Measurements from ENCODE around the gene SPG21.

The SPG21 gene

DNA sequence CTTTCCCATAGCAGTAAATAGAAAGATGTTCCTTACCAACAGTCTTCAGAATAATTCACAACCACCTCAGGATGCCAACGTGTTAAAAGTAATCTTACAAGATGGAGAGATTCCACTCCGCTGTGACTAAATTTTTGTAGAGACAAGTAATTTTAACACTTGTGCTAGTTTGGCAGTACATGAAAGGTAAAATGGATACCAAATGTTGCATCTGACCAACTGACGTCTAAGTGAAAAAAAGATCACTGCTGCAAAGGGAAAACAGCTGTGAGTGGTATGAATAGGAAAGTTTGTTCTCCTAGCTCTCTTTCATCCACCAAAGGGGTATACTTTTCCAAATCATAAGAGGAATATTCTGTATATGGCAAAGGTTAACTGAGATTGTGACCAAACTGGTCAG is 2.6 kb downstream of the SPG21 start:
- no peak overlapping the region for H2AFZ ChIP-seq (ENCODE audit: low read depth, low read length)
- no peak overlapping the region for H3K27ac ChIP-seq (ENCODE audit: low read length)
- no peak overlapping the region for H3K9ac ChIP-seq (ENCODE audit: low read depth, low read length)
- H3K79me2 ChIP-seq (ENCODE audit: insufficient read depth, low read length): peaks cover 36% of the 10 kb centered on the region
- no peak overlapping the region for H3K4me3 ChIP-seq (ENCODE audit: low read depth in 1 of 2, low read length in 2 of 2)
- no peak for TF ChIP-seq EZH2 (IDR thresholded peaks at IDR 0.05; ENCODE audit: borderline replicate concordance, low read depth, low read length, severe bottlenecking)
- no peak for TF ChIP-seq CTCF (IDR thresholded peaks at IDR 0.05; ENCODE audit: borderline replicate concordance, extremely low read depth, low read length, poor library complexity, severe bottlenecking)
- peak overlapping the region; percentile 46; the same call in 1 of the 2 replicates for H3K4me2 ChIP-seq (ENCODE audit: insufficient read depth, low read length)
- DNase-seq (no peak), ATAC-seq (ENCODE audit: insufficient read depth, low read depth) (no peak)
- peaks cover 33% of the 10 kb centered on the region for H3K4me1 ChIP-seq (ENCODE audit: insufficient read depth, low read length)
- no peaks in the 10 kb centered on the region for H3K27me3 ChIP-seq (ENCODE audit: insufficient read depth, low read length, poor library complexity)
- H3K9me3 ChIP-seq (ENCODE audit: insufficient read depth, low read length, severe bottlenecking): no peaks in the 10 kb centered on the region
- peaks cover 3% of the 10 kb centered on the region; the same call in 1 of the 2 replicates for H3K36me3 ChIP-seq (ENCODE audit: insufficient read depth, low read length)
- H4K20me1 ChIP-seq (ENCODE audit: insufficient read depth, low read length): no peaks in the 10 kb centered on the region; the same call in 1 of the 2 replicates

DNA sequence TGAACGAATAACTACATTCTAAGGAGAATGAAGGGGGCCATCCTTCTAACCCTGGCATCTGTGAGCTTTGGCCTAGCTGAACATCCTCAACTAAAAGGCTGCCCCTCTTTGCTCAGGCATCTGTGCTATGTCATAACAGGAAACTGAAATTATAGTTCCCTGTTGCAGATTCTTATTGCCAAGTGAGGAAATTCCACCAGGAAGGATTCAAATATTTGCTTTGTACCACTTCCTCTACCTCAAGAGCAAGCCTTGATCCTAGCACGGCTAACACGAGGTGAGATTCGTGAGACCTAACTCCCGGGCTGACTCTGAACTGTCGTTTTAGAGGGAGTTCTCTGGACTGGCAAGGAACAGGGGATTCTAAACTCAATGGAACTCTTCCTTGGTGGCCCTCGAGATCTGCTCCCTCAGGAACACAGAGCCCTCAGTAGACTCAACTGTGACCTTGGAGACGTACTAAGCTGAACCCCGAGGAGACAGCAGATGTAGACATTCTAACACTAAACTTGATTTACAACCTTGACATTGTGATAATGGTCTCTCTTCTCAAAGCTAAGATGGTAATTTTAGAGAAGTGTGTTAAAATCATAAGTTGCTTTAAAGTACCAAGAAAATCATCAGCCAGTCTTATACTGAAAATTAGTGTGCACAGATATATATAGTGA is 4.2 kb downstream of the SPG21 start:
- DNase-seq: no peak
- no peak overlapping the region for H3K4me2 ChIP-seq (ENCODE audit: insufficient read depth, low read length)

DNA sequence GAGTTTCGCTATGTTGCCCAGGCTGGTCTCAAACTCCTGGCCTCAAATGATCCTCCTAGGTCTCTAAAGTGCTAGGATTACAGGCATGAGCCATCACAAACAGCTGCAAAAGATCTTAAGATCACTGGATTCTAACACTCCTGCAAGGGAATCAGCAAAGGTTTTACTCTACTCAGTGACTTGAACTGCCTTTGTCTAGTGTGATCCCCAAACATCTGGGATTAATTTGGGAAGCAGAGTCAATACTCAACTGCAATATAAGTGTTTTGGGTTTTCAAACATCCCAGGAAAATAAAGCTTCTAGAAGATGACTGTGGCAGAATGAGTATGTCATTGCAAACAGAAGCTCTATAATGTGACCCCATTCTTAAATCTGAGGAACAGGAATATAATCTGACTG is 7.2 kb downstream of the SPG21 start:
- peaks cover 25% of the 10 kb centered on the region for H3K36me3 ChIP-seq (ENCODE audit: insufficient read depth, low read length)
- H3K9ac ChIP-seq (ENCODE audit: low read depth, low read length): no peak overlapping the region
- no peaks in the 10 kb centered on the region for H3K27me3 ChIP-seq (ENCODE audit: insufficient read depth, low read length, poor library complexity)
- H3K4me1 ChIP-seq (ENCODE audit: insufficient read depth, low read length): peaks cover 8% of the 10 kb centered on the region
- no peak overlapping the region for H3K27ac ChIP-seq (ENCODE audit: low read length)
- H3K4me3 ChIP-seq (ENCODE audit: low read depth in 1 of 2, low read length in 2 of 2): no peak overlapping the region
- H2AFZ ChIP-seq (ENCODE audit: low read depth, low read length): no peak overlapping the region
- ATAC-seq (ENCODE audit: insufficient read depth, low read depth) (no peak), DNase-seq (no peak)
- H3K9me3 ChIP-seq (ENCODE audit: insufficient read depth, low read length, severe bottlenecking): no peaks in the 10 kb centered on the region
- peaks cover 20% of the 10 kb centered on the region for H3K79me2 ChIP-seq (ENCODE audit: insufficient read depth, low read length)
- no peak overlapping the region for H3K4me2 ChIP-seq (ENCODE audit: insufficient read depth, low read length)
- no peak for TF ChIP-seq CTCF (IDR thresholded peaks at IDR 0.05; ENCODE audit: borderline replicate concordance, extremely low read depth, low read length, poor library complexity, severe bottlenecking)
- TF ChIP-seq EZH2 (IDR thresholded peaks at IDR 0.05; ENCODE audit: borderline replicate concordance, low read depth, low read length, severe bottlenecking): no peak
- H4K20me1 ChIP-seq (ENCODE audit: insufficient read depth, low read length): no peaks in the 10 kb centered on the region; the same call in 1 of the 2 replicates

More for the DNA sequence above, 4.2 kb downstream of the SPG21 start:
- Histone ChIP-seq H3K27me3 (ENCODE audit: insufficient read depth, low read length, poor library complexity) (no peaks in the 10 kb centered on the region), H3K36me3 (ENCODE audit: insufficient read depth, low read length) (peaks cover 6% of the 10 kb centered on the region; the same call in 1 of the 2 replicates), H2AFZ (ENCODE audit: low read depth, low read length) (no peak overlapping the region), H3K4me1 (ENCODE audit: insufficient read depth, low read length) (peaks cover 31% of the 10 kb centered on the region), H3K9me3 (ENCODE audit: insufficient read depth, low read length, severe bottlenecking) (no peaks in the 10 kb centered on the region), H3K9ac (ENCODE audit: low read depth, low read length) (no peak overlapping the region), H3K4me3 (ENCODE audit: low read depth in 1 of 2, low read length in 2 of 2) (no peak overlapping the region), H4K20me1 (ENCODE audit: insufficient read depth, low read length) (no peaks in the 10 kb centered on the region; the same call in 1 of the 2 replicates), H3K79me2 (ENCODE audit: insufficient read depth, low read length) (peaks cover 36% of the 10 kb centered on the region), H3K27ac (ENCODE audit: low read length) (no peak overlapping the region)
- TF ChIP-seq EZH2 (IDR thresholded peaks at IDR 0.05; ENCODE audit: borderline replicate concordance, low read depth, low read length, severe bottlenecking) (no peak), CTCF (IDR thresholded peaks at IDR 0.05; ENCODE audit: borderline replicate concordance, extremely low read depth, low read length, poor library complexity, severe bottlenecking) (no peak)
- no peak for ATAC-seq (ENCODE audit: insufficient read depth, low read depth)

Measured in DND-41 (cell line).